SK-N-SH (cell line): ENCODE results near the gene LGALS3.

Experiments
- CHD2 ChIP-seq: fragments of 150-350 bp; IDR thresholded peaks from 2 replicates; pipeline ENCODE4 v1.6.1; 2018; ENCODE audit warnings: low read length; ENCODE audit not compliant: partially characterized antibody
- TF ChIP-seq, protein P1 (sequence below): fragments of 200-600 bp; sonication (generic); IDR thresholded peaks from 2 replicates; pipeline ENCODE4 v1.6.1; 2017; ENCODE audit warnings: antibody characterized with exemption, mild to moderate bottlenecking, moderate library complexity

DNA sequence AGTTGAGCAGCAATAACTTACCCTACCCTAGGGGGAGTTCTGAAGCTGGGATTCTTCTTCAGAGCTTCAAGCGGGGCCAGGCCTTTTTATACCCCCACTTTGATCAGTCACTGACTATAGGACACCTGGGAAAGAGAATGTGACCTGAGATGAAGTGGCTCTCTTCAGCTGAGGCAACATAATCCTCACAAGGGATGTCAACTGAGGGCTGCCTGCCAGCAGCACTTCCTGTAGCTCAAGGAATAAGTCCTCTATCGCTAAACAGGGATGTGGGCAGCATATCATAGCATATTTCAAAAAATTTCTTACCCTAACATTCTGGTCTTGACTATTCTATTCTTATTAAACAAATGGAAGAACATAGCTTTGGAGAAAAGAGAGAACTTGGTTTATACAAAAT is 17.4 kb downstream of the LGALS3 start:
- TF ChIP-seq, protein P1, sequence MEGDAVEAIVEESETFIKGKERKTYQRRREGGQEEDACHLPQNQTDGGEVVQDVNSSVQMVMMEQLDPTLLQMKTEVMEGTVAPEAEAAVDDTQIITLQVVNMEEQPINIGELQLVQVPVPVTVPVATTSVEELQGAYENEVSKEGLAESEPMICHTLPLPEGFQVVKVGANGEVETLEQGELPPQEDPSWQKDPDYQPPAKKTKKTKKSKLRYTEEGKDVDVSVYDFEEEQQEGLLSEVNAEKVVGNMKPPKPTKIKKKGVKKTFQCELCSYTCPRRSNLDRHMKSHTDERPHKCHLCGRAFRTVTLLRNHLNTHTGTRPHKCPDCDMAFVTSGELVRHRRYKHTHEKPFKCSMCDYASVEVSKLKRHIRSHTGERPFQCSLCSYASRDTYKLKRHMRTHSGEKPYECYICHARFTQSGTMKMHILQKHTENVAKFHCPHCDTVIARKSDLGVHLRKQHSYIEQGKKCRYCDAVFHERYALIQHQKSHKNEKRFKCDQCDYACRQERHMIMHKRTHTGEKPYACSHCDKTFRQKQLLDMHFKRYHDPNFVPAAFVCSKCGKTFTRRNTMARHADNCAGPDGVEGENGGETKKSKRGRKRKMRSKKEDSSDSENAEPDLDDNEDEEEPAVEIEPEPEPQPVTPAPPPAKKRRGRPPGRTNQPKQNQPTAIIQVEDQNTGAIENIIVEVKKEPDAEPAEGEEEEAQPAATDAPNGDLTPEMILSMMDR = no peak
- no peak for TF ChIP-seq CHD2
